H9 (cell line): ENCODE results near the gene TCF4. TPM values are rescaled to one million over a fixed set of nuclear protein-coding genes. Genes with fewer than 3 reads are reported as not detected.

Source experiments
- DNase-seq: peaks from one replicate; pipeline ENCODE4 v3.0.0-alpha.2; 2017
- H2AFZ ChIP-seq: one replicate; pipeline ENCODE4 v1.6.1; 2013; ENCODE audit warnings: mild to moderate bottlenecking, low read length, control low read depth, moderate library complexity
- H2AK5ac ChIP-seq: 2 replicates; pipeline ENCODE4 v1.6.1; 2013; ENCODE audit warnings: low read length, control low read depth, mixed read lengths; ENCODE audit not compliant: insufficient read length
- H2BK120ac ChIP-seq: one replicate; pipeline ENCODE4 v1.6.1; 2013; ENCODE audit warnings: low read depth, mild to moderate bottlenecking, low read length, control low read depth, inconsistent platforms; ENCODE audit not compliant: poor library complexity, severe bottlenecking
- H2BK12ac ChIP-seq: 2 replicates; pipeline ENCODE4 v1.6.1; 2013; ENCODE audit warnings: low read length, control low read depth, mixed read lengths, low read depth; ENCODE audit not compliant: insufficient read length
- H2BK15ac ChIP-seq: 2 replicates; pipeline ENCODE4 v1.6.1; 2013; ENCODE audit warnings: low read depth, low read length, control low read depth
- H2BK20ac ChIP-seq: one replicate; pipeline ENCODE4 v1.6.1; 2013; ENCODE audit warnings: low read depth, mild to moderate bottlenecking, low read length, control low read depth, inconsistent platforms; ENCODE audit not compliant: poor library complexity, severe bottlenecking
- H2BK5ac ChIP-seq: 2 replicates; pipeline ENCODE4 v1.6.1; 2013; ENCODE audit warnings: low read length, control low read depth, mixed read lengths; ENCODE audit not compliant: insufficient read length
- H3K14ac ChIP-seq: 2 replicates; pipeline ENCODE4 v1.6.1; 2013; ENCODE audit warnings: low read length, control low read depth; ENCODE audit not compliant: insufficient read depth
- H3K18ac ChIP-seq: 2 replicates; pipeline ENCODE4 v1.6.1; 2013; ENCODE audit warnings: low read depth, mild to moderate bottlenecking, mixed read lengths, low read length, control low read depth; ENCODE audit not compliant: insufficient read length
- H3K23ac ChIP-seq: 2 replicates; pipeline ENCODE4 v1.6.1; 2013; ENCODE audit warnings: low read length, control low read depth, mixed read lengths, low read depth; ENCODE audit not compliant: insufficient read length
- H3K23me2 ChIP-seq: 2 replicates; pipeline ENCODE4 v1.6.1; 2013; ENCODE audit warnings: low read depth, mild to moderate bottlenecking, mixed read lengths, low read length, control low read depth; ENCODE audit not compliant: insufficient read length, poor library complexity, severe bottlenecking
- H3K27ac ChIP-seq: 2 replicates; pipeline ENCODE4 v1.5.1; 2013; ENCODE audit warnings: low read length, control low read depth, mixed read lengths, low read depth; ENCODE audit not compliant: insufficient read length
- H3K27me3 ChIP-seq: 2 replicates; pipeline ENCODE4 v1.6.1; 2013; ENCODE audit warnings: low read length, control low read depth, inconsistent platforms; ENCODE audit not compliant: insufficient read depth
- H3K4ac ChIP-seq: 2 replicates; pipeline ENCODE4 v1.6.1; 2013; ENCODE audit warnings: low read depth, mild to moderate bottlenecking, control low read depth, inconsistent platforms, low read length, moderate library complexity
- H3K4me1 ChIP-seq: 2 replicates; pipeline ENCODE4 v1.6.1; 2013; ENCODE audit warnings: low read length, control low read depth, inconsistent platforms; ENCODE audit not compliant: insufficient read depth
- H3K4me2 ChIP-seq: 2 replicates; pipeline ENCODE4 v1.6.1; 2013; ENCODE audit warnings: low read length, control low read depth, mixed read lengths; ENCODE audit not compliant: insufficient read length, insufficient read depth
- H3K56ac ChIP-seq: 2 replicates; pipeline ENCODE4 v1.6.1; 2013; ENCODE audit warnings: low read depth, mild to moderate bottlenecking, mixed read lengths, low read length, control low read depth; ENCODE audit not compliant: insufficient read length
- H3K79me1 ChIP-seq: 2 replicates; pipeline ENCODE4 v1.6.1; 2013; ENCODE audit warnings: low read depth, mild to moderate bottlenecking, moderate library complexity, low read length, control low read depth, inconsistent platforms; ENCODE audit not compliant: insufficient read depth, poor library complexity, severe bottlenecking
- H3K79me2 ChIP-seq: 2 replicates; pipeline ENCODE4 v1.6.1; 2013; ENCODE audit warnings: low read length, control low read depth, inconsistent platforms; ENCODE audit not compliant: insufficient read depth
- H3K9ac ChIP-seq: 2 replicates; pipeline ENCODE4 v1.6.1; 2013; ENCODE audit warnings: low read length, control low read depth, mixed read lengths; ENCODE audit not compliant: insufficient read length; ENCODE audit errors: extremely low read depth
- H3K9me3 ChIP-seq: one replicate; pipeline ENCODE4 v1.6.1; 2013; ENCODE audit warnings: low read depth, low read length, inconsistent platforms; ENCODE audit not compliant: control insufficient read depth
- H3T11ph ChIP-seq: one replicate; pipeline ENCODE4 v1.6.1; 2013; ENCODE audit warnings: mild to moderate bottlenecking, low read length, control low read depth, inconsistent platforms
- H4K20me1 ChIP-seq: one replicate; pipeline ENCODE4 v1.6.1; 2013; ENCODE audit not compliant: control insufficient read depth, insufficient read length, insufficient read depth
- H4K5ac ChIP-seq: 2 replicates; pipeline ENCODE4 v1.6.1; 2013; ENCODE audit warnings: low read depth, mild to moderate bottlenecking, mixed read lengths, low read length, control low read depth; ENCODE audit not compliant: insufficient read length
- H4K8ac ChIP-seq: replicated peaks from 2 replicates; pipeline ENCODE4 v1.6.1; 2013; ENCODE audit warnings: low read length, control low read depth, mixed read lengths, low read depth; ENCODE audit not compliant: insufficient read length
- H4K91ac ChIP-seq: 2 replicates; pipeline ENCODE4 v1.6.1; 2013; ENCODE audit warnings: low read depth, mild to moderate bottlenecking, moderate library complexity, mixed read lengths, low read length, control low read depth; ENCODE audit not compliant: insufficient read length
- H3K27ac Mint-ChIP-seq, 3 experiments: 2 replicates in 2 of 3; 3 replicates in 1 of 3; pipeline ENCODE4 v1.8.0; 2020 to 2021; ENCODE audit warnings: mixed read lengths in 3 of 3, mild to moderate bottlenecking in 1 of 3, moderate library complexity in 1 of 3
- H3K27me3 Mint-ChIP-seq: 2 replicates; pipeline ENCODE4 v1.8.0; 2021; ENCODE audit warnings: low read depth, mild to moderate bottlenecking, moderate library complexity, mixed read lengths
- H3K36me3 Mint-ChIP-seq, 3 experiments: 2 replicates in 2 of 3; 3 replicates in 1 of 3; pipeline ENCODE4 v1.8.0; 2020 to 2021; ENCODE audit warnings: low read depth in 3 of 3, mixed read lengths in 3 of 3; ENCODE audit not compliant: insufficient read depth in 1 of 3
- H3K4me1 Mint-ChIP-seq, 2 experiments: 2 replicates each; pipeline ENCODE4 v1.8.0; 2020; ENCODE audit warnings: mixed read lengths in 2 of 2
- H3K4me3 Mint-ChIP-seq, 2 experiments: 2 replicates in 1 of 2; 3 replicates in 1 of 2; pipeline ENCODE4 v1.8.0; 2020 to 2021; ENCODE audit warnings: mild to moderate bottlenecking in 2 of 2, mixed read lengths in 2 of 2, moderate library complexity in 1 of 2
- H3K9me3 Mint-ChIP-seq, 2 experiments: 2 replicates in 1 of 2; 3 replicates in 1 of 2; pipeline ENCODE4 v1.8.0; 2020; ENCODE audit warnings: mild to moderate bottlenecking in 2 of 2, mixed read lengths in 2 of 2, moderate library complexity in 1 of 2
- CTCF ChIP-seq: fragments of 200-600 bp; sonication (generic); conservative IDR thresholded peaks from 3 replicates; pipeline ENCODE4 v1.8.0; 2021; ENCODE audit warnings: antibody characterized with exemption, mild to moderate bottlenecking
- WGBS: extraction: QIAGEN DNeasy Blood & Tissue Kit; methylation state at CpG from one replicate; pipeline ENCODE4 v1.1.7; 2013; ENCODE audit warnings: missing lambda C conversion rate, low lambda C conversion rate, mixed read lengths; ENCODE audit not compliant: insufficient read length; ENCODE audit errors: extremely low coverage; 5-methylcytosine and 5-hydroxymethylcytosine counted together
- total RNA-seq: library from RNA; stranded (reverse); gene quantifications from 2 replicates; pipeline ENCODE4 v1.2.1, GENCODE V29; 2021

Gene TCF4
- total RNA-seq, 1 experiment from 2014 or later: 99.4 TPM

- Mint-ChIP-seq H3K27ac (peak overlapping the region in 2 of 3 experiments; percentile 83 to 90; a peak in 5 of 7 replicates), H3K36me3 (peaks cover 0 to 4% (median 0%) of the 10 kb centered on the region in 3 experiments; a peak in 1 of 7 replicates), H3K27me3 (no peaks in the 10 kb centered on the region), H3K9me3 (no peaks in the 10 kb centered on the region), H3K4me1 (peaks cover 31 to 42% of the 10 kb centered on the region in 2 experiments), H3K4me3 (no peak overlapping the region)
- H4K8ac ChIP-seq: no peak overlapping the region
- TF ChIP-seq CTCF: no peak
- no peak overlapping the region for H2BK20ac ChIP-seq
- no peak overlapping the region for H3K18ac ChIP-seq
- H3K56ac ChIP-seq: no peak overlapping the region
- no peak overlapping the region for H3K27ac ChIP-seq
- H2AFZ ChIP-seq: no peak overlapping the region
- no peaks in the 10 kb centered on the region for H3K27me3 ChIP-seq
- no peak for DNase-seq
- no peak overlapping the region for H2BK15ac ChIP-seq
- peaks cover 24% of the 10 kb centered on the region; the same call in 1 of the 2 replicates for H3K79me2 ChIP-seq
- H2BK5ac ChIP-seq: no peak overlapping the region
- no peak overlapping the region for H3K9ac ChIP-seq
- H3K4ac ChIP-seq: no peak overlapping the region
- no peak overlapping the region for H3K23ac ChIP-seq
- H4K91ac ChIP-seq: no peak overlapping the region
- H3K23me2 ChIP-seq: no peaks in the 10 kb centered on the region
- H3K14ac ChIP-seq: no peak overlapping the region
- no peak overlapping the region for H3T11ph ChIP-seq
- peaks cover 3% of the 10 kb centered on the region for H3K79me1 ChIP-seq
- no peak overlapping the region for H2AK5ac ChIP-seq
- H2BK12ac ChIP-seq: no peak overlapping the region
- H4K5ac ChIP-seq: no peak overlapping the region
- no peak overlapping the region for H3K4me2 ChIP-seq
- no CpG with 5 or more reads among the region's 1 CpG for WGBS
- no peaks in the 10 kb centered on the region for H4K20me1 ChIP-seq
- H3K4me1 ChIP-seq: peaks cover 2% of the 10 kb centered on the region; the same call in 1 of the 2 replicates
- no peak overlapping the region for H2BK120ac ChIP-seq
- H3K9me3 ChIP-seq: no peaks in the 10 kb centered on the region
These were observed 134.8 kb downstream of the TCF4 start for GRCh38 chr18:55453186-55453585.
